HG03280 (cell line): ENCODE results near the gene TLE6.
A peak's percentile ranks its signal among the peaks of the same experiment; 100 is the strongest.
"Not testable (repeated sequence)": the region's sequence is repeated elsewhere in the genome, so short reads cannot be mapped to it uniquely, and the experiment has no call there.

Source experiments
- ATAC-seq: cut with Tn5 transposase; IDR thresholded peaks from one replicate; pipeline ENCODE4 v1.9.1; 2021; ENCODE audit warnings: mild to moderate bottlenecking, moderate library complexity; ENCODE audit not compliant: unreplicated experiment

Gene TLE6

DNA sequence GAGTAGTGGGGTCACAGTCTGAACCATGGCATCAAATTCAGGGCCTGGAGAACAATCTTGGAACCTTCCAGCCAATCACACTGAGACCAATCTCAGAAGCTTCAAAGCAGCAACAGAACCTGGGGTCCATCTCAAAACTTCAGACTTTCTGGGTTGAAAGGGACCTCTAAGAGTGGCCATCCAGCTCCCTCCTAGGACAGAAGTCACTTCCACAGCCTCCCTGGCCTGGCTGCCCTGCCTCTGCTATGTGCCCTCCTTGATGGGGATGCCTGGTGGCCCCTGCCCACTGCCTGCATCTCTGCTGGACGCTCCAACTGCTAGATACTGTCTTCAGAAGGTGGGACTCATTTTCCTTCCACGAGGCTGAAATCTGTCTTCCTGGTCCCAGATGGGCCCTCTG lies 49.9 kb downstream of the TLE6 start:
- ATAC-seq, result no peak

DNA sequence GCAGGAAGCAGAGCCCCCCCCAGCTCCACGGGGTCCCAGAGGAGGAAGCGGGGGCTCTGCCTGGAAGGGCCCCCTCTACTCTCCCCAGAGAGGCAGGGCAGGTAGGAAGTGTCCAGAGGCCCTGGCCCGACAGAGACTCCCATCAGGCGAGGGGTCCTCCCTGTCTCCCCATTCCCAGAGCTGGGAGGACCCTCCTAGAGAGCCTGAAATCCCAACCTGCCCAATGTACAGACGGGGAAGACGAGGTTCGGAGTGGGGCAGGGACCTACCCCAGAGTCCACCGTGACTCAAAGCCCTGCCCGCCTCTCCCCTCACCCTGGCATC lies 50.6 kb downstream of the TLE6 start:
- no peak for ATAC-seq

DNA sequence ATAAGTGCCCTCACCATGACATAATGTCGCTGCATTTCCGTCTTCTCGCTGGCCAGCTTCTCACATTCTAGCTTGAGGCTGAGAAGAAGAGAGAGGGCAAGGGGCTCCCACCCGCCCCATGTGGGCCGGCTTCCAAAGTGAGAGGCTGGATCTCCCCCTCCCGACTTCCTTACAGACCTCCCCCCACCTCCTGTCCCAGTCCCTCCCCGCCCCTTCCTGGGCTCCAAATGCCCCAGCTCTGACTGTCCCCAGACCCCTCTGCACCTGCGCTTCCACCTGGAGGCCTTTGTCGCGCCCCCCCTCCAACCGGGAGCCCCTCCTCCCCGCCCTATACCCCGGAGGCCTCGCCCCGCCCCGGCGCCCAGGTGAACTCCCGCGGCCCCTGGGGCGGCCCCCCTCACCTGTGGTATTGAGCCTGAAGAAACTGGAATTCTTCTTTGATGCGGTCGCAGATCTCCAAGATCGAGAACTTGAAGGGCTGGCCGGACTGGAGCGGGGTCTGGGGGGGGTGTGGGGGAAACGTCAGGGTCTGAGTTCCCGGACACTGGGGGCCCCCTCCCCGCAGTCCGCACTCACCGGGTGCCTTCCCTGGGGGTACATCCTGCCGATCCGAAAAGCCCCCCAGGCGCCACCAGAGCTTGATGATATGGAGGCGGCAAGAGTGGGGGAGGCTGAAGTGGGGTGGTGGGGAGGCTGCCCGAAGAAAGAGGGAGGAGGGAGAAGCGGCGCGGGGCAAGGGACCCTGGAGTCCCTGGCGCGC lies 51.1 kb downstream of the TLE6 start:
- ATAC-seq, result no peak

DNA sequence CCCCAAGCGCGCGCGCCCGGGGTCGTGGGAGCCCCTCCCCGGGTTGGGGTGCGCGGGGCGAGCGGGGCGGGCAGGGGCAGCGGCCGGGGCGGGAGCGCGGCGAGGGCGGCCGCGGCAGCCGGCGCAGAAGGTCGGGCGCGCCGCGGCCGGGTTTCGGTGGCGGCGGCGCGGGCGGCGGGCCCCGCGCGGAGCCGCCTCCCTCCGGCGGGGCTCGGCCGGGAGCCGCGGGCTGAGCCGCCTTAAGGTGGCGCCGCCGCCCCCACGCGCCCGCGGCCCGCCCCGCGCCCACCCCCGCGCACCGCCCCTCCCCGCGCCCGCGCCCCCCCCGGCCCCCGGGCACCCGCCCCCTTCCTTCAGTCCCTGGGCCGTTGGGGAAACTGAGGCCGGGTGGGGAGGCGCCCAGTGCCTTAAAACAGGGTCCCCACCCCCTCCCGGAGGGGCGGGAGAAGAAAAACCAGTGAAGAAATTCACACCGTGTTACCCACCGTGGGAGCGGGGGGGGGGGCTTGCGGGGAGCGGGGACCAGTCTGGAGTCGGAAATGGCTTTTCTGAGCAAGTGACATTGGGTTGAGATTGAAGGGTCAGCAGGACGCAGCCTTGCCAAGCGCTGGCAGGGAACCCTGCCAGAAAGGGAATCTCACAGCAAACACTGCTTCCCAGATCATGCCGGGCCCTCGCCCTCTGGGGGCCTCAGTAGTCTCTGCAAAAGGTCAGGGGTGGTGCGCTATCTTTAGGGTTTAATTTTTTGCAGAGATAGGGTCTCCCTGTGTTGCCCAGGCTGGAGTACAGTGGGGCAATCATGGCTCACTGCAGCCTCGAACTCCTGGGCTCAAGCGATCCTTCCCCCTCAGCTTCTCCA lies 51.9 kb downstream of the TLE6 start, which contains the start of gene TLE2:
Gene TLE2, minus strand, starts transcription at position 216 of the 859 bp plus-strand sequence. CDS start 376 bp downstream, outside the sequence.
- no peak for ATAC-seq

- ATAC-seq, result no peak
Observed at GRCh38 chr19:3031607-3031867, 54.2 kb downstream of the TLE6 start.

DNA sequence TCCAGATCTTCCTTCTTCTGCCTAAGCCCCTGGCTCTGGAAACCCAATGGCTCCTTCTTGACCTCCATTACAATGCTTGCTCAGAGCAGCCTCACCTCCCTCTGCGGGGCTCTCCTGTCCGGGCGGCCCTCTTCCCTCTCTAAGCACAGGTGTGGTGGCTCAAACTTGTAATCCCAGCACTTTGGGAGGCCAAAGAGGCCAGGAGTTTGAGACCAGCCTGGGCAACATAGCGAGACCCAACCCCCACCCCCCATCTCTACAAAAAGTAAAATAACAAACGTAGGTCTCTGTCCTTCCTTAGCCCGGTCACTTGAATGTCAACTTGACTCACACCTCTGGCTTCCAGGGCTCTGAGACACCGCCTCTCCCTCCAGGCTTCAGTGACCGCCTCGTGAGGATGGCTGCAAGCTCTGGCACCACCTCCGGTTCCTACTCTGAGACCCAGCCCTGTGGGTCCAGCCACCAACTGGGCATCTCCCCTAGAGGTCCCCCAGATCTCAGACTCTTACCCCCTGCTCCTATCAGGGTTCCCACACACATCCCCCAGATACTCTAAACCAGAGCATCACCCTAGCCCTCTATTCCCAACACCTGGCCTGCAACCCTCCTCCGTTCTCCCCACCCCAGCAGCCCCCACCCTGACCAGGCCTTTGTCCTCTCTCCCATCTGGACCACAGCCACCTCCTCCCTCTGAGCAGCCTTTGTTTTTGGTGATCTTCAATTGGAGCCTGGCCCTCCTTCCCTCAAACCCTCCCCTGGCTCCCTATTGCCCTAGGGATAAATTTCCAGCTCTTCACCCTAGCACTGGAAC lies 56.4 kb downstream of the TLE6 start:
- no peak for ATAC-seq

DNA sequence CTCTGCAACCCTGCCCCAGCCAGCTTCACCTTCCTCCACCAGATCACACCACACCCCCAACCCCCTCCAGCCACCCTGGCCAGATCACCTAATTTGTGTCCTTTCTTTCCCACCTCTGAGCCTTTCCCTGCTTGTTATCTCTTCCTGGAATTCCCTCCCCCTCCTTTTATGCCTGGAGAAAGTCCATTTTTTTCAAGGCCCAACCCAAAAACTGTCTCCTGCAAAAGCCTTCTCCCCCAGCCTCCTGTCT lies 57.0 kb downstream of the TLE6 start:
- no peak for ATAC-seq

GRCh38 chr19:3034656-3035541 lies 57.5 kb downstream of the TLE6 start:
- ATAC-seq, result peak; percentile 2

DNA sequence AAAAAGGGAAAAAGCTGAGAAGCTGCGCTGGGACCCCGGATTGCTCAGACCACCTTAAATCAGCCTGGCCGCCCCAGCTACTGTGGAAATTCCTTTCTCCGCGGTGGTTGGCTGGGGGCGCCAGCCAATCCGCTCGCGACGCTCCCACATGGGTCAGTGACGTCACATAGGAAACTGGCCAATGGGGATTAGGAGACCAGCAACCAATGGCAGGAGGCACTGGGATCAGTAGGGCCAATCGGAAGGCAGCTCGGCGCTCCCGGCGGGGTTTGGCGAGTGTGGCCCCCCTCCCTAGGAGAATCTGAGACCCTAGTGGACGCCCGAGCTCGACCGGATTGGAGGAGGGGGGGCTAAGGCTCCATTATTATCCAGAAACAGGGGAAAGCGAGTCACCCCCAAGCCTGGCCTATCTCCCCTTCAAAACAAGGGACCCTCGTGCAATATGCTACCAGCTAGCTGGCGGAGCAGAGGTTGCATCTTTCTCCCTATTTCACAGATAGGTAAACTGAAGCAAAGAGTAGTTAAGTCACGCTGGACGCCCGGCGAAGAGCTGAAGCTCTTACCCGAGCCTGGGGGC lies 58.3 kb downstream of the TLE6 start:
- ATAC-seq, result peak; percentile 86

GRCh38 chr19:3036119-3036976 lies 59.0 kb downstream of the TLE6 start:
- ATAC-seq, result peak; percentile 47

DNA sequence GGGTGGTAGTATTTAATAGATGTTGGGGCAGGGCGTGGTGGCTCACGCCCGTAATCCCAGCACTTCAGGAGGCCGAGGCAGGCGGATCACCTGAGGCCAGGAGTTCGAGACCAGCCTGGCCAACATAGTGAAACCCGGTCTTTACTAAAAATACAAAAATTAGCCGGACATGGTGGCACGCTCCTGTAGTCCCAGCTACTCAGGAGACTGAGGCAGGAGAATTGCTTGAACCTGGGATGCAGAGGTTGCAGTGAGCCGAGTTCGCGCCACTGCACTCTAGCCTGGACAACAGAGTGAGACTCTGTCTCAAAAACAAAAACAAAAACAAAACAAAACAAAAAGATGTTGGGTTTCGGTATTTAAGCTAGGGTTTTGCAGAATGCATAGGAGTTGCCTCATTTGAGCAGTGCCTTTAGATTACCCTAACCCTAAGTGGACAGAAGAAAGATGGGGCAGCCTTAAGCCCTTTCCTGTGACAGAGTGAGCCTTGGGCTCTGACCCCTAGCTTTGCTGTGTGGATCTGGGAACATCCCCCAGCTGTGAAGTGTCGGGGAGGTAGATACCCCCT lies 59.7 kb downstream of the TLE6 start:
- ATAC-seq, result not testable (repeated sequence)

- ATAC-seq, result no peak
Observed at GRCh38 chr19:3038214-3038613, 60.9 kb downstream of the TLE6 start.

GRCh38 chr19:3039125-3039524 lies 61.8 kb downstream of the TLE6 start:
- ATAC-seq, result no peak

- no peak for ATAC-seq
Observed at GRCh38 chr19:3039641-3040077, 62.3 kb downstream of the TLE6 start.

DNA sequence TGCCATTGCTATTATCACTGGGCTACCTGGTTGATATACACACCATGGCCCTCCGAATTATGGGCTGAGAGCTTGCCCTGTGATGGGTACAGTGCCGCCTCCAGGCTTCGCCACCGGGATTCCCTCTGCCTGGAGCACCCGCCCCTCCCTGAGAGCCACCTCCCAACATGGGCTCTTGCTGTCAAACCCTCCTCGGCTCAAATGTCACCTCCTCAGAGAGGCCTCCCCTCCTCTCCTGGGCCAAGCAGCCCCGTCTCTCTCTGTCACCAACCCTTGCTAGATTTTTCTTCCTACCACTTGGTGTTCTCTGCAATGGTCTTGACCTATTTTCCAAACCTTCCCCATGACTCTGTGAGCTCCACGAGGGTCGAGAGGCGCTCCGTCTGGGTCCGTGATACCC lies 64.0 kb downstream of the TLE6 start:
- no peak for ATAC-seq

- ATAC-seq, result no peak
Observed at GRCh38 chr19:3041761-3042620, 64.6 kb downstream of the TLE6 start.

- ATAC-seq, result no peak
Observed at GRCh38 chr19:3042621-3043267, 65.4 kb downstream of the TLE6 start.
